ENCODE results near the gene HOXB5. TPM values are rescaled to one million over a fixed set of nuclear protein-coding genes. Genes with fewer than 3 reads are reported as not detected.
A peak's percentile ranks its signal among the peaks of the same experiment; 100 is the strongest.

HOXB5 gene
- total RNA-seq, 1 donor from 2014 or later = 0.59 TPM

DNA sequence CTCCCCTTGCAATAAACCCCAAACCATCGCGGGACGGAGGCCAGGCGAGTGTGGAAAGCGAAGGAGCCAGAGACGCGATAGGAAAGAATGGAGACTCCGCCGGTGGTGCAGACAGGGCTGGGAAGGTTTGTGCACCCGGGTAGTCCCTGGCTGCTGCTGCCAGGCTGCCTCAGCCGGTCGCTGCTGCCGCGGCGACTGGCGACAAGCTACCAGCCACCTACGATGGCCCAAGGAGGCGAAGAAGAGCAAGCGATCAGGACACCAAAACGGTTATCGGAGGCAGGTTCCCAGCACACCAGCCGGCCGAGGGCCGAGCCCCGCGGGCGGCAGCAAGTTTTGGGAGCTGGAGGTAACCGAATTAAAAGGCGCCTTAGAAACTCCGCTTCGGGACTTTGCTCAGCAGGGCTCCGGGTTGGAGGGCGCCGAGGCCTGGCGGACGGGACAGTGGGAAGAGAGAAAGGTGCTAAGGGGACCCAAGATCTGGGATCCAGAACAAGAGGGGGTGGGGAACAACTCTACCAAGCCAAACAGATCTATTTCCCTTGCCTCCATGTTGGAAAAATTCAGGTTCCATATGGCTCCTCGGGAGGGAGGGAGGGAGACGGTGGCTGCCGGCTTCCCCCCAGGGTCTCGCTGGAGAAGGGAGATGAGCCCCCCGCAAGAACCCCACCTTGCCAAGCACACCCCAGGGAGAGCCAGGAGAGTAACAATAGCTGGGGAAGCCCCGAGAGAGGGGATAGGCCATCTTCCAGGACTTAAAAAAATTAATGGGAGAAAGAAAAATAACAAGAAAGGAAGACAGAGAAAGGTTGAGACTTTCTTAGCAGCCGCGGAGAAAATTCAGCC is 38.9 kb downstream of the HOXB5 start:
- no peaks in the 10 kb centered on the region for H3K9me3 Mint-ChIP-seq (ENCODE audit: unreplicated experiment)
- peaks cover 26% of the 10 kb centered on the region for H3K36me3 Mint-ChIP-seq (ENCODE audit: low read depth, unreplicated experiment)
- no peak overlapping the region for H3K27ac Mint-ChIP-seq (ENCODE audit: unreplicated experiment)
- H3K27me3 Mint-ChIP-seq (ENCODE audit: unreplicated experiment) = peaks cover 30% of the 10 kb centered on the region
- peak overlapping the region; percentile 59 for H3K4me3 Mint-ChIP-seq (ENCODE audit: unreplicated experiment)
- H3K4me1 Mint-ChIP-seq (ENCODE audit: unreplicated experiment) = peaks cover 51% of the 10 kb centered on the region
- TF ChIP-seq, protein P1, sequence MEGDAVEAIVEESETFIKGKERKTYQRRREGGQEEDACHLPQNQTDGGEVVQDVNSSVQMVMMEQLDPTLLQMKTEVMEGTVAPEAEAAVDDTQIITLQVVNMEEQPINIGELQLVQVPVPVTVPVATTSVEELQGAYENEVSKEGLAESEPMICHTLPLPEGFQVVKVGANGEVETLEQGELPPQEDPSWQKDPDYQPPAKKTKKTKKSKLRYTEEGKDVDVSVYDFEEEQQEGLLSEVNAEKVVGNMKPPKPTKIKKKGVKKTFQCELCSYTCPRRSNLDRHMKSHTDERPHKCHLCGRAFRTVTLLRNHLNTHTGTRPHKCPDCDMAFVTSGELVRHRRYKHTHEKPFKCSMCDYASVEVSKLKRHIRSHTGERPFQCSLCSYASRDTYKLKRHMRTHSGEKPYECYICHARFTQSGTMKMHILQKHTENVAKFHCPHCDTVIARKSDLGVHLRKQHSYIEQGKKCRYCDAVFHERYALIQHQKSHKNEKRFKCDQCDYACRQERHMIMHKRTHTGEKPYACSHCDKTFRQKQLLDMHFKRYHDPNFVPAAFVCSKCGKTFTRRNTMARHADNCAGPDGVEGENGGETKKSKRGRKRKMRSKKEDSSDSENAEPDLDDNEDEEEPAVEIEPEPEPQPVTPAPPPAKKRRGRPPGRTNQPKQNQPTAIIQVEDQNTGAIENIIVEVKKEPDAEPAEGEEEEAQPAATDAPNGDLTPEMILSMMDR (IDR thresholded peaks at IDR 0.05; ENCODE audit: unreplicated experiment) = no peak
- no peak for DNase-seq (ENCODE audit: low spot score)

DNA sequence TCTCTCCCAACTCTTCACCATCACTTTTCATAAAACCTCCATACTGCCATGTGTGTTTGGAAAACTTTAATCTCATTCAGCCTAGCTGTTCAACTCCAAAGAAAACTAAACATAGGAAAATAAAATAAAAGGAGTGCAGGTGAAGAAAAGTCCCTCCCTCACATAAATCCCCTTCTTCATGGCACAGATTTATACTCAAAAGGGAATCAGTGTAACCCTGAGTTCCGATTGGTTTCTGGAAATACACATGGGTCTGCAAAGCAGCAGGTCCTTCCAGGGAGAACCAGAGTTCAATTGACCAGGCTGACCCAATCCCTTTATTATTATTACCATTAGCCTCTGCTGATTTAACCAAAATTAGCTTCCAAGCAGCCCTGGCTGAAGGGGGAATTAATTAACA is 39.8 kb downstream of the HOXB5 start:
- Mint-ChIP-seq H3K36me3 (ENCODE audit: low read depth, unreplicated experiment) (peaks cover 27% of the 10 kb centered on the region), H3K9me3 (ENCODE audit: unreplicated experiment) (no peaks in the 10 kb centered on the region), H3K27me3 (ENCODE audit: unreplicated experiment) (peaks cover 30% of the 10 kb centered on the region), H3K27ac (ENCODE audit: unreplicated experiment) (no peak overlapping the region), H3K4me1 (ENCODE audit: unreplicated experiment) (peaks cover 49% of the 10 kb centered on the region), H3K4me3 (ENCODE audit: unreplicated experiment) (peak overlapping the region; percentile 14)
- no peak for DNase-seq (ENCODE audit: low spot score)
- TF ChIP-seq, protein P1 (IDR thresholded peaks at IDR 0.05; ENCODE audit: unreplicated experiment) = no peak

DNA sequence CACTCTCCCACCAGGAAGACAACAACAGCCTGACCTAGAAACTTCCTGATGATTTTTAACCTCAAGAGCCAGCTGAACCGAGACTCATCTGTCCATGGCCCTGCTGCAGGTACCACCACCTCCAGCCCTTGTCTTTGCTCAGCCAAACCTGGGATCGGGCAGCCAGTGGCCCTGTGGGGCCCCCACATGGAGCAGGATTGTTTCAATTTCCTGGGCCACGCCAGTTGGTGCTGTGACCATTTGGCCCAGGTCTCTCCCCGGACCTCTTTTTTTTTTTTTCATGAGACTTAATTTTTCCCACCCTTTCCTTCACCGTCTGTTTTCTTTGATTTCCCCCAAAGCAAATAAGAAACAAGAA is 40.4 kb downstream of the HOXB5 start:
- no peak overlapping the region for H3K27ac Mint-ChIP-seq (ENCODE audit: unreplicated experiment)
- no peak overlapping the region for H3K4me3 Mint-ChIP-seq (ENCODE audit: unreplicated experiment)

DNA sequence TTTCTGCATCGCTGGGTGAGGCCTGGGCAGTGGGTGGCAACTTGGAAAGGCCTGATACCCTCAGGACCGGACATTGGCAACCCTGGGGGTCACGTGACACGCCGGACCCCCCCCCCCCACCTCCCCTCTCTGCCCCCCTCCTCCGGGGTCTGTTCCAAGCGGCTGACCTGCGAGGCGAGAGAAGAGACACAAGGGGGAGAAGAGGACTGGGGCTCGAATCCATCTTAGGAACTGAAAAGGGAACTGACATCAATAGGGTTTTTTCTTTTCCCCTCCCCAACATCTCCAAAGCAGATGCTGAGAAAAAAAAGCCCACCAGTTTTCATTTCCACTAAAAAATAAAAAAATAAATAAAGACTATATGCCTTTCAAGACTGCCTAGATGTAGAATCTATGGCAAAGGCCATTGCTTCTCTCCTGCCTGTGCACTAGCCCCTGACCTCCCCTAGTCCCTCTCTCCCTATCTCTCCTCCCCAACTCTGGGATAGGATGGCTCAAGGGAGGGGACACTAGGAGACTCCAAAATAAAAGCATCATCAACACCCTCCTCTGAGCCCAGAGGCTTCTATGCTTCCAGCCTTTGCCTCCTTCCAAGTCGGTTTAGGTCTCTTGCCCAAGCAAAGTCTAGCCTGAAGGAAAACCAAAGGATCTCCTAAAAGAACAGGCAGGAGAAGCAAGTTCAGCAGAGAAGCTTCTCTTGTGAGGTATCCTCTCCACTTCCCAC is 41.0 kb downstream of the HOXB5 start:
- TF ChIP-seq, protein P1 (IDR thresholded peaks at IDR 0.05; ENCODE audit: unreplicated experiment) = no peak
- no peak overlapping the region for H3K27ac Mint-ChIP-seq (ENCODE audit: unreplicated experiment)
- H3K36me3 Mint-ChIP-seq (ENCODE audit: low read depth, unreplicated experiment) = peaks cover 23% of the 10 kb centered on the region
- peaks cover 53% of the 10 kb centered on the region for H3K4me1 Mint-ChIP-seq (ENCODE audit: unreplicated experiment)
- no peak overlapping the region for H3K4me3 Mint-ChIP-seq (ENCODE audit: unreplicated experiment)
- H3K9me3 Mint-ChIP-seq (ENCODE audit: unreplicated experiment) = no peaks in the 10 kb centered on the region
- peaks cover 30% of the 10 kb centered on the region for H3K27me3 Mint-ChIP-seq (ENCODE audit: unreplicated experiment)
- DNase-seq (ENCODE audit: low spot score) = no peak

More for the DNA sequence above, 40.4 kb downstream of the HOXB5 start:
- no peak for DNase-seq (ENCODE audit: low spot score)
- TF ChIP-seq, protein P1 (IDR thresholded peaks at IDR 0.05; ENCODE audit: unreplicated experiment) = no peak
- H3K27me3 Mint-ChIP-seq (ENCODE audit: unreplicated experiment) = peaks cover 28% of the 10 kb centered on the region
- no peaks in the 10 kb centered on the region for H3K9me3 Mint-ChIP-seq (ENCODE audit: unreplicated experiment)
- peaks cover 23% of the 10 kb centered on the region for H3K36me3 Mint-ChIP-seq (ENCODE audit: low read depth, unreplicated experiment)
- peaks cover 49% of the 10 kb centered on the region for H3K4me1 Mint-ChIP-seq (ENCODE audit: unreplicated experiment)
